ENCODE data around the gene PRSS2.
"Not testable (repeated sequence)": the region's sequence is repeated elsewhere in the genome, so short reads cannot be mapped to it uniquely, and the experiment has no call there.

Gene PRSS2

DNA sequence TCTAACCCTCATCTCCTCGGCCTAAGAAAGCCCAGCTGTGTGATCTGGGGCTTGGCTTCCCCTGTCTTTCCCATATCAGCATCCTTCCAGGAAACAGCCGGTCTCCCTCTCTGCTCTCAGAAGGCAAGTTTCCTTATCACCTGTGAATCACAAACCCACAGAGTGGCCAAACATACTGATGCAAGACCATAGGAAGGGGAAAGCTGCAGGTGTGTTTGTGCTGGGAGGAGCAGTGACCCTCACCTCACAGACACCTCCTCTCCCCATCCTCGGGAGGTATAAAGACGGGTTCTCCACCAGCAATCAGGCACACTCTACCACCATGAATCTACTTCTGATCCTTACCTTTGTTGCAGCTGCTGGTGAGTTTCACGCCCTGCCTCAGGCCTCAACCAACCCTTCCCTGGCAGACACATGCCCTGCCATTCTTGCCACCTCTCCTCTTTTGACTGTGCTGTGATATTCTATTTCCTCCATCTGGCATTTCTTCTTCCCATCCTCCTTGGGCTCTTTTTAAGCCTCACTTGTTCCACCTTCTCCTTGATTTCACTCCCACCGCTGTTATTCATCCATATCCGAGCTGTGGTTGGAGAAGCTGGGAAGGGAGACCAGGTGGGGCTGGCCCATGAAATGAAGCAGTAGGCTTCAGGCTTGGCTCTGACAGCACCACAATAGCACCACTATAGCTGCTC is at the start of gene PRSS2:
Gene PRSS2, plus strand, starts transcription at position 310 of the 692 bp plus-strand sequence. Its CDS starts 13 bp downstream, at position 323.
- DNase-seq (ENCODE audit: low read depth in 3 of 3, low spot score in 1 of 3), result no peak

GRCh38 chr7:142720986-142721385 is 49.8 kb upstream of the PRSS2 start:
- no peak for DNase-seq (ENCODE audit: low read depth in 3 of 3, low spot score in 1 of 3)

DNA sequence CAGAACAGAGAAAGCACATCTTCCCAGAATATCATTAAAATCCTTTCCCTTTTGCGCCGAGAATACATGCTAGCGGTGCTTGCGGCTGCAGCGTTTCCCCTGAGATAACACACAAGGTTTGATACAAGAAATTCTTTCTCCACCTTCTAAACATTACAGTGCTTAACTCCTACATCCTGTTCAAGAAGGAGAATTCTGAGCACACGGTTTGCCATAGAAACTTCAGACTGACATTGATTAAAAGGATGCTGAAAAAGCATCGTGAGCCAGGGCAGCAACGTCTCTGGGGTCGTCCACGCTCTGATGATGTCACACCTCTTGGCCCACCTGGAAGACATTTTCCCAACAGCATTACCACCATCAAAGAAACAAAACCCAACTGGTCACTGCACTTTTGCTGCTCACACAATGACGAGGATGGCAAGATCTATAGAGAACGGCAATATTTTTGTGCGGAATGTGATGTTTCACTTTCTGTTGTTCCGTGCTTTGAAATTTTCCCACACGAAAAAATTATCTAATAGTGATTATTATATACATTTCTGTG is 48.4 kb upstream of the PRSS2 start:
- no peak for DNase-seq (ENCODE audit: low read depth in 3 of 3, low spot score in 1 of 3)

- DNase-seq (ENCODE audit: low read depth in 3 of 3, low spot score in 1 of 3), result no peak
Measured at GRCh38 chr7:142733271-142733670, 37.5 kb upstream of the PRSS2 start.

DNA sequence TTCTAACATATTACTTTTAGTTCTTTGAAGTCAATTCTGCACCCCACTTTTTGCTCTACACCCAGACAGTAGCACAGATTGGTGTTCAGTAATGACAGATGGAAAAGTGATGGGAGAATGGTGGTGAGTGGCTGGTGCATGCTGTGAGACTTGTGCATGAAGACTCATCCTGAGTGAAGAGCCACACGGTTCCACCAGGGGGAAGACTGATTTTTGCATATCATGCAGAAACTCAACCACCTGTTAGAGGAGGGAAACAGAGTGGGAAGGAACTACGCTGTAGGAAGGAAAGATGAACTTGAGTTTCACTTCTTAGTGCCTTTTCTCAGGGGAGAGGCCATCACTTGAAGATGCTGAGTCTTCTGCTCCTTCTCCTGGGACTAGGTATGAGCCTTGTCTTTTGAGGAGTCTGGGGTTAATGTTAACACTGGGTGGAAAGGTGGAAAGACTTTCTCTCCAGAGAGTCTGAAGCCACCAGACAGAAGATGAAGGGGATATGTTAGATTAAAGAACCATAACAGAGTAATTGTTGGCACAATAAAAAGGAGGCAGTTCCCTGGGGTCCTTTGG is 30.8 kb upstream of the PRSS2 start:
- no peak for DNase-seq (ENCODE audit: low read depth in 3 of 3, low spot score in 1 of 3)

DNA sequence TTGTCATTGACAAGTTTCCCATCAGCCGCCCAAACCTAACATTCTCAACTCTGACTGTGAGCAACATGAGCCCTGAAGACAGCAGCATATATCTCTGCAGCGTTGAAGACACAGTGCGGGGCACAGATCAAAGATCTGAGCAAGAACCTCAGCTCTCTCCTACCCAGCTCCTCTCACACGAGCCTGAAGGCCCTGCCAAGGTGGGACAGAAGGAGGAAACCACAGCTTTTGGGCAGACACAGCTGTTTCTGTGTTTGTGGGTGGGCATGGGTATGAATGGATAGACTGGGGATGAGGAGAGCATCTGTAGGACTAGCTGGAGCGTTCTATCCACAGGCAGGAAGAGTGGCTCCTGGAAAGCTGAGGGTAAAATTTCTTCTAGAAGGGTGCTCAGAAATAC is 30.0 kb upstream of the PRSS2 start:
- DNase-seq (ENCODE audit: low read depth in 3 of 3, low spot score in 1 of 3), result no peak

GRCh38 chr7:142741932-142742331 is 28.8 kb upstream of the PRSS2 start:
- not testable (repeated sequence) for DNase-seq (ENCODE audit: low read depth in 3 of 3, low spot score in 1 of 3)

DNA sequence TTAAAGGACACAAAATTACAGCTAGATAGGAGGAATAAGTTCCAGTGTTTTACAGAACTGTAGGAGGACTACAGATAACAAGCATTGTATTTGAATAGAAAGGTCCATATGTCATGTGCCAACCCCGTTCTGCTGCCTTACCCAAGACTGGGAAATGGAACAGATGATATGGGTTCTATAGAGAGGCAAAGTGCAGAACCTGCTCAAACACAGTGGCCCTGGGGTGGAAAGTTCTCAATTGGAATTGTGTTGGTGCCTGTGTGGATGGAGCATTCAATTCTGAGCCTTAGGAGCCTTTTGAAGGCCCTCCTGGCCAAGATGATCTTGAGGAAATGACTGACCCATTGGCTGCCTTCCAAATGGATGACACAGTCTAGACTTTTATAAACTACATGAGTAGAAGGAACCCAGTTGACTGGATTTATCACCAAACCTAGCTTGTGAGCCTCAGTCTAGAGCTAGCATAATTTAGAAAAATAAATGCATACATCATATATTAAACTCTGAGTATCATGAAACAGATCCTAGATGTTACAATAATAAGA is 25.6 kb upstream of the PRSS2 start:
- no peak for DNase-seq (ENCODE audit: low read depth in 3 of 3, low spot score in 1 of 3)

DNA sequence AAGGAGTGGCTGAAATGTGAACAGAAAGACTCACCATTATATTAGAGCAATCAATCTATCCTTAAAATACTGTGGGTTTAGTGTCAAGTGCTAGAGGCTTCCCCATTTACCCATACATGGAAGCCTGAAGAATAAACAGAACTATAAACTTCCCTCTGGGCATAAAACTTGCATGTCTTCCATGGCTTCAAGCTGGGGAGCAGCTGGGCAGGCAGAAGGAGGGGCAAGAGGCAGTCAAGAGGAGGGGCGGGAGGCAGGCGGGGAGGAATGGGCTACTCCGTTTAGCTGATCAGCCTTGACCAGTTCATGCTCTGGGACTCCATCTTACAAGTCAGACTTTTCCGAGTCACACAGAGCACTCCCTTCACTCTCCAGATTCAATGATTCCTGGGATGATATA is 25.0 kb upstream of the PRSS2 start:
- DNase-seq (ENCODE audit: low read depth in 3 of 3, low spot score in 1 of 3), result no peak

DNA sequence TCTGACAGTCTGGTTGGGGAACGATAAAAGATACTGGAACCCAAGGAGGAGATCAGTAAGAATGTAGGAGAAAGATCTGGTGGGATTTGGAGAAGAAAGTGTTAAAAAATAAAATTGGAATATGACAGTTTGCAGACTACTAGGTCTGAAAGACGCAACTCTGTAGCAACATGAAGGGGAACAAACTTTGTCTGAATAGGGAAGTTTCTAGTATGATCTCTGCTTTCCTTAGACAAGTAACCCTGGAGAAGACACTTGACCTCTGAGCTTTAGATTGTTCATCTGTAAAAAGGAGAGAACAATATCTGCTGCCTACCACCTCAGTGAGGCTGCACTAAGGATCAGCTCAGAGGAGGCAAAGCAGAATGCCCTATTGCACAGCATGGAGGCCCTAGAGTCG is 24.5 kb upstream of the PRSS2 start:
- no peak for DNase-seq (ENCODE audit: low read depth in 3 of 3, low spot score in 1 of 3)

DNA sequence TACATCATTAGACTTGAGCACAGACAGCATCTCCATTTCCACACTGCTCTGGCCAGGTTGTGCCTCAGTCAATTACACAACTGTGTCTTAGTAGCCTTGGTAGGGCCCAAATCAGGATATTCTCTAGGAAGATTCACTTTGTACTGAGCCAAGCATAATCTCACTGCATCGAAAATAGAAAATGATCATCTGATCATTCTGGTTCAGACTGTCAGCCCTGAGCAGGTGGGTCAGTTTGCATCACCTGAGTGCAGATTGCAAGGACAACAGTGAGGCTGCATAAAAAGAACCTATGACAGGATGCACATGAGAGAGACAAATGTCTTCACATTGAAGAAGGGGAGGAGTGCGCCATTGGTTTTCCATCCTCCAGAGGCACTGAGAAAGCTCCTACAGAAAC is 22.4 kb upstream of the PRSS2 start:
- not testable (repeated sequence) for DNase-seq (ENCODE audit: low read depth in 3 of 3, low spot score in 1 of 3)

- DNase-seq (ENCODE audit: low read depth in 3 of 3, low spot score in 1 of 3), result no peak
Measured at GRCh38 chr7:142749218-142749993, 21.4 kb upstream of the PRSS2 start, which contains the start of gene PRSS1. TSS of gene PRSS1 (plus strand) at chr7:142749472. CDS start at chr7:142749485, 13 bp downstream.

DNA sequence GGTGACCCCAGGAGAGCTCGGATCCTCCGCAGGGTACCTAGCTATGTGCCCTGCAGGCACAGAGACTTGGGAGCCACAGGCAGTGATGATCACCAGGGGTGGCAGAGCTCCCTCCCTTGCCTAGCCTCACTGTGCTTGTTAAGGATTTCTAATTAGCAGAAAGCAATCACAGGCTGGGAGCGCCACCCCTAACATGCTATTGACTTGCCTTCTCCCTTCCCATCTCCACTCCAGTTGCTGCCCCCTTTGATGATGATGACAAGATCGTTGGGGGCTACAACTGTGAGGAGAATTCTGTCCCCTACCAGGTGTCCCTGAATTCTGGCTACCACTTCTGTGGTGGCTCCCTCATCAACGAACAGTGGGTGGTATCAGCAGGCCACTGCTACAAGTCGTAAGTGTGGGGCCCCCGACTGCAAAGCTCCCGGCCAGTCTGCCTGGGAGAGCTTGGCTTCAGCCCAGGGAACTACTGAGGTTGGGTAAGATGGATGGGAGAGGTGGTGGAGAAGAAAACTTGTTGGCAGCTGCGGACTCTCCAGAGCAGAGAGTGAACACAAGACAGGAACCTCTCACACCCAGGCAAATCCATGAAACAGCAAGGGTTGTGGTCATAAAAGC is 20.3 kb upstream of the PRSS2 start:
- no peak for DNase-seq (ENCODE audit: low read depth in 3 of 3, low spot score in 1 of 3)

- DNase-seq (ENCODE audit: low read depth in 3 of 3, low spot score in 1 of 3), result not testable (repeated sequence)
Measured at GRCh38 chr7:142751526-142752175, 19.1 kb upstream of the PRSS2 start.

DNA sequence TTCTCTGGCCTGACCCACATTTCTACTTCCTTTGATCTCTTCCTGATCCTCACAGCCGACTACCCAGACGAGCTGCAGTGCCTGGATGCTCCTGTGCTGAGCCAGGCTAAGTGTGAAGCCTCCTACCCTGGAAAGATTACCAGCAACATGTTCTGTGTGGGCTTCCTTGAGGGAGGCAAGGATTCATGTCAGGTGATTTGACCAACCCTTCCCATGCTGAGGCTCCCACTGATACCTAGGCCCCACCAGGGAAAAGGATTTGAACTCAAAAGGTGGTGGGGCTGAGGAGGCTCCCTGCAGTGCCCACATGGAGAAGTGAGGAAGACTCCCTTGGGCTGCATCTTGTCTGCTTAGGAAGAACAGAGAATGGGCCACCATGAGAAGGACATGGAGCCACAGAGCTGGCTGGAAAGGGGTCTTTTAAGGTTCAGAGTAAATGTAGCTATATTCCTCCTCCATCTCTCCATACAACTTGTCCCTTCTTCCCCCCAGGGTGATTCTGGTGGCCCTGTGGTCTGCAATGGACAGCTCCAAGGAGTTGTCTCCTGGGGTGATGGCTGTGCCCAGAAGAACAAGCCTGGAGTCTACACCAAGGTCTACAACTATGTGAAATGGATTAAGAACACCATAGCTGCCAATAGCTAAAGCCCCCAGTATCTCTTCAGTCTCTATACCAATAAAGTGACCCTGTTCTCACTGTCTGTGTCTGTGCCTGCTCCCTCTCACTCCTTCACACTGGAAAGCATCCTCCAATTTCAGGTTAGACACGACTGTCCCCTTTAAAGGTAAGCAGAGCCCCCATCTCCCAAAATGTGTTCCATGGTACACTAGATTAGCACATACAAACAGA is 18.2 kb upstream of the PRSS2 start:
- no peak for DNase-seq (ENCODE audit: low read depth in 3 of 3, low spot score in 1 of 3)

DNA sequence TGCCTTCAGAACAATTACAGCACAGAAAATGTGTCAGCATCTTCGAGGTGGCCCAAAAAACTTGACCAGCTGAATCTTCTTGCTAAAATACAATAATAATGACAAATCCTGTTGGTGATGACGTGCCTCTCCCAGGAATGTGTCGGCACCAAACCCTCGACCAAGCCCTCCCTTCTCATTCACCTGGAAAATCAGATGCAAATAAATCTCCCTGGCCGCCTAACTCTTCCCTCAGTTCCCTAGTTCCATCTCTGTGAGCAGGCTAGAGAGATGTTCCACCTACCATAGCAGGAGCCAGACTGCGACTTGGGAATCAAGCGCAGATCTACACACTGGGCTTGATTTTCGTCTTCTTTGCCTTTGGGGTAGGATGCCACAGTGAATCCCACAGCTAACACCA is 17.4 kb upstream of the PRSS2 start:
- no peak for DNase-seq (ENCODE audit: low read depth in 3 of 3, low spot score in 1 of 3)

DNA sequence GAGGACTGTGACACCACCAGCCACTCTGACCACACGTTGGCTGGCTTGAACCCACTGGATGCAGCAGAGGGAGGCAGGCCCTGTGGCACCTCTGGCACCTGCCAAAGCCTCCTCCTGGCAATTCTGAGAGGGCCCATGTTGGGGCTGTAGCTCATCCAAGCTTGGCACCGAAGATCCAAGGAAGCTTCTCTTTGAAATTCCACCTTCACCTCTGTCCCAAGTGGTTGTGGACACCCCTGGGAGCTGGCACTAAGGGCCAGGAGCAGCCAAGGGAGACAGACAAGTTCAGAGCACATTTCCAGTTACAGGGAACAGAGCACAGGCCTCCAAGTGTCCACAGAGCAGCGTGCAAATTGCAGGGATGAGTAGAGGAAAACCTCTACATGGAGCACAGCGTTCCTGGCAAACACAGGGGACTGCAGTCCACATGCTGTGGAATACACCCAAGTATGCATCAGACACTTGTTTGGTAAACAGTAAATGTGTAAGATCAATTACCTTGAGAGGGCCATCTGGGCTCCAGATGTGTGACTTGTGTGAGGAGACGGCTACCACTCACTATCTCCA is 16.8 kb upstream of the PRSS2 start:
- DNase-seq (ENCODE audit: low read depth in 3 of 3, low spot score in 1 of 3), result not testable (repeated sequence)

DNA sequence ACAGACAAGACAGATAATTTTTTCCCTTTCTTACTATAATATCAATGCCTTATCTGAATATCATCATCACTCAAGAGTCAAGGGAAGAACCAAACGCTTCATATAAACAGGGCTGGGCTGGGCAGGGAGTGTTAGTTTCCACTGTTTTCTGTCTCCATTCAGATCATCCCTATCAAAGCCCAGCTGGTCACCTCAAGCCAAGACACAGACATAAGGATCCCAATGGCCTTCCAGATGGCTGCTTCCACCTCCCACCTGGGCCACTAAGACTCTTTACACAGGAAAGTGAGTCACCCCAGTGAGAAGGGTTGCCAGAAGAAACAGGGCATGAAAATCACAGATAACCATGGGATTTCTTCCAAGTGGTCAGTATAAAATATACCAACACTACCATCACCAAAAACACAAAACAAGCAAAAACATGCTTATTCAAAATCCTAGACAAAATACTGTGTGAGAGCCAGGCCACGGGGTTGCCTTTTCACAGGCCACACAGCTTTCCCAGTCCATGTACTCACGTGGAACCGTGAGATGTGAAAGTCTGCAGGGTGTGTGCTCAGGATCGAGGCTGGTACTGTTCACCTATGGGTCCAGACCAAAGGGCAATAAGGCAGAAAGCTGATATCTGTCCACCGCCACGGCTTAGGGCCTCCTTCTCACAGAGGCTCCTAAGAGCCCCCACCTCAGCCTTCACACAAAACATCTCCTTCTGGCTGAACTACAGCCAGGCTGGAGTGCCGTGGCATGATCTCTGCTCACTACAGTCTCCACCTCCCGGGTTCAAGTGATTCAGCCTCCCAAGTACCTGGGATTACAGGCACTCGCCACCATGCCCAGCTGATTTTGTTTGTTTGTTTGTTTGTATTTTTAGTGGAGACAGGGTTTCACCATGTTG is 15.8 kb upstream of the PRSS2 start:
- DNase-seq (ENCODE audit: low read depth in 3 of 3, low spot score in 1 of 3), result no peak

Data from stimulated activated CD4-positive, alpha-beta T cell treated with anti-CD3 and anti-CD28 coated beads, TNF-alpha, amount 100 ng/mL, for 1 hour (primary cell).